Adrenal gland (tissue), 12 donors: Measurements from ENCODE around the gene GRAMD1B. TPM values are rescaled to one million over a fixed set of nuclear protein-coding genes. Genes with fewer than 3 reads are reported as not detected.

Experiments used
- DNase-seq, 7 donors: peaks; one replicate each; pipeline ENCODE4 v3.0.0-alpha.2; 2019 to 2020
- H3K27ac ChIP-seq, 5 donors: fragments of 200-600 bp; sonication (generic) in 4 of 5; 1 replicate in 3 of 5; 2 replicates in 2 of 5; pipeline versions ENCODE4 v1.5.1 to v1.8.0; 2016 to 2020; ENCODE audit warnings: mild to moderate bottlenecking in 1 of 5
- H3K27me3 ChIP-seq: fragments of 200-600 bp; 2 replicates; pipeline ENCODE4 v1.8.0; 2021
- H3K36me3 ChIP-seq, 2 donors: fragments of 200-600 bp; replicated peaks in 1 of 2; 1 replicate in 1 of 2; 2 replicates in 1 of 2; pipeline versions ENCODE4 v1.5.1 to v1.8.0; 2018 to 2022
- H3K4me1 ChIP-seq, 2 donors: fragments of 200-600 bp; replicated peaks in 1 of 2; 1 replicate in 1 of 2; 2 replicates in 1 of 2; pipeline versions ENCODE4 v1.5.1 to v1.8.0; 2018 to 2021
- H3K4me3 ChIP-seq, 4 donors: fragments of 200-600 bp; sonication (generic) in 3 of 4; one replicate each; pipeline ENCODE4 v1.5.1; 2016 to 2018
- H3K9me3 ChIP-seq, 3 donors: fragments of 200-600 bp; sonication (generic) in 1 of 3; replicated peaks in 1 of 3; 1 replicate in 2 of 3; 2 replicates in 1 of 3; pipeline versions ENCODE4 v1.5.1 to v1.8.0; 2016 to 2021
- CTCF ChIP-seq, 6 experiments: fragments of 450-650 bp in 4 of 6; fragments of 200-600 bp in 2 of 6; sonication (generic) in 1 of 6; IDR thresholded peaks; 1 replicate in 5 of 6; 2 replicates in 1 of 6; pipeline versions ENCODE4 v1.5.1 to v1.8.0; 2016 to 2021; ENCODE audit warnings: antibody characterized with exemption in 6 of 6, mild to moderate bottlenecking in 2 of 6, moderate library complexity in 1 of 6
- POLR2A ChIP-seq, 2 donors: fragments of 450-650 bp; IDR thresholded peaks; one replicate each; pipeline ENCODE4 v1.6.1; 2017; ENCODE audit warnings: antibody characterized with exemption in 2 of 2, mild to moderate bottlenecking in 2 of 2, moderate library complexity in 1 of 2
- whole genome bisulfite sequencing, 4 donors: extraction: QIAGEN DNeasy Blood & Tissue Kit in 2 of 4; methylation state at CpG; one replicate each; pipeline versions ENCODE4 v1.1.5 to v1.1.7; 2013 to 2017; 5-methylcytosine and 5-hydroxymethylcytosine counted together
- intact Hi-C, 2 donors: fragments of 100-400 bp; cut with DNase I; formaldehyde crosslinking; loops; one replicate each; pipeline versions ENCODE4 v1.14.1 to v1.15.0; 2022 to 2023
- polyA plus RNA-seq, 3 donors: library from polyadenylated mRNA; stranded (reverse); fragments of 200-250 nt in 2 of 3; fragments of 350-450 nt in 1 of 3; fragmentation: Illumina TruSeq in 1 of 3; extraction: RNeasy Lipid Tissue Mini Kit (QIAGEN cat#74804) in 1 of 3; gene quantifications; one replicate each; pipeline ENCODE4 v1.2.3, GENCODE V29; 2013 to 2014
- total RNA-seq, 9 donors: library from RNA; depleted of rRNA in 4 of 9; stranded (reverse); fragments of >200 nt in 4 of 9; fragments of 120-200 nt in 1 of 9; fragmentation: NEBNext Ultra II Directional in 1 of 9; extraction: Animal tissue kit (Norgen Biotek cat#: 25700) in 1 of 9; gene quantifications; one replicate each; pipeline versions ENCODE4 v1.1.0 to v1.2.4, GENCODE V29; 2013 to 2023
- donor health status: healthy with polysubstance abuse.
- donor health status: Bipolar disorder and iron deficiency.
- donor health status: DM: yes; HTN: yes; CAD: no.
- donor health status: DM: no; HTN: no; CAD: no.
- donor health status: DM: no; HTN: no; CAD: no.
- donor health status: DM: yes; HTN: yes; CAD: no.

Gene GRAMD1B
- total and polyA plus RNA-seq, 12 donors = 101 to 1,898 (median 285) TPM

DNA sequence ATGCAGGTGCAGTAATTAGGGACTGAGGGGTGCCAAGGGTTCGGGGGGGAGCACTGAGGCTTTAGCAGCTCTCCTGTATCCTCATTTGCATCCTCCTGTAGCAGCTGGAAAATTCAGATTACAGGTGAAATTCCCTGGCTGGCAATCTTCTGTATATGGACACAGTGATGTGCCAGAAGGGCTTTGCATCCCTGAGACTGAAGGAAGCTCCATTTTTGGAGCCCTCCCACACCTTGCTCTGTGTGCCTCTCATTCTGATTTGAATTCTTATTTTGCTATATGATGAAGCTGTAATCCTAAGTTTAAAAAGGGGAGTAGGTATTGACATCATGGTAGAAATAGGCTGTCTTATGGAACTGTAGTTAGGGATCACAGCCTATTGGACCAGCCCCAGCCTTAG lies 177.7 kb downstream of the GRAMD1B start:
- no peak for DNase-seq
- no peaks in the 10 kb centered on the region for H3K9me3 ChIP-seq
- WGBS, 4 donors = 88 to 100% (median 90%) methylated on average over 1 of the region's 1 CpG; no CpG with 5 or more reads in 1 of the 4 donors
- no peak overlapping the region for H3K4me3 ChIP-seq
- peak overlapping the region in 1 of 5 donors; percentile 3 for H3K27ac ChIP-seq
- H3K27me3 ChIP-seq = no peaks in the 10 kb centered on the region
- TF ChIP-seq CTCF (IDR thresholded peaks at IDR 0.05) = no peak
- TF ChIP-seq POLR2A (IDR thresholded peaks at IDR 0.05) = no peak
- no peaks in the 10 kb centered on the region for H3K4me1 ChIP-seq
- intact Hi-C loops = no loop called here
- peaks cover 0 to 94% of the 10 kb centered on the region in 2 donors for H3K36me3 ChIP-seq

GRCh38 chr11:123608371-123608770 lies 178.3 kb downstream of the GRAMD1B start:
- no peak for DNase-seq
- Histone ChIP-seq H3K9me3 (no peaks in the 10 kb centered on the region), H3K4me1 (no peaks in the 10 kb centered on the region), H3K27me3 (no peaks in the 10 kb centered on the region), H3K27ac (no peak overlapping the region), H3K36me3 (peaks cover 0 to 94% of the 10 kb centered on the region in 2 donors), H3K4me3 (no peak overlapping the region)
- intact Hi-C loops = no loop called here
- 82 to 90% (median 87%) methylated on average over 9 of the region's 9 CpGs for WGBS, 4 donors
- TF ChIP-seq POLR2A (IDR thresholded peaks at IDR 0.05) (no peak), CTCF (IDR thresholded peaks at IDR 0.05) (no peak)

GRCh38 chr11:123608945-123609344 lies 178.9 kb downstream of the GRAMD1B start:
- WGBS, 4 donors = 83 to 95% (median 91%) methylated on average over 8 of the region's 8 CpGs
- no peaks in the 10 kb centered on the region for H3K27me3 ChIP-seq
- H3K36me3 ChIP-seq = peaks cover 0 to 96% of the 10 kb centered on the region in 2 donors
- no peak overlapping the region for H3K4me3 ChIP-seq
- TF ChIP-seq CTCF (IDR thresholded peaks at IDR 0.05) = no peak
- no peak for TF ChIP-seq POLR2A (IDR thresholded peaks at IDR 0.05)
- no peaks in the 10 kb centered on the region for H3K9me3 ChIP-seq
- DNase-seq = no peak
- intact Hi-C loops = no loop called here
- peak overlapping the region in 1 of 5 donors; percentile 20 for H3K27ac ChIP-seq
- H3K4me1 ChIP-seq = no peaks in the 10 kb centered on the region

DNA sequence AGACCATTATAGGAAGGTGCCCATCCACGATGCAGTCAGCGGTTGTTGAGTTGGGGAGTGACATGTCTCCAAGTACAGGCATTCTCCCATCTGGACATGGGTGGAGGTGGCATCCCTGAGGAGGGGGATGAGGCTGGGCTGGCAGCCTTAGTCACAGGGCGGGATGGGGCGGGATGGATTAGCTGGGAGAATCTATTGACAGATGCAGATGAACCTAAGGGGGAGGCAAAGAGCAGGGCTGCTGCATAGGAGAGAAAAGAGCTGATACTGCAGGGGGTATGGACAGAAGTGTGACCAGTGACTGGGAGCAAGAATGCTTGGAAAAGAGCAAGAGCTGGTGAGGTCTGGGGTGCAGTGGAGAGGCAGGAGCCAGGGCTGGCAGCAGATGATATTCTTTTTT lies 181.6 kb downstream of the GRAMD1B start:
- Histone ChIP-seq H3K36me3 (peaks cover 0 to 81% of the 10 kb centered on the region in 2 donors), H3K27ac (no peak overlapping the region), H3K27me3 (no peaks in the 10 kb centered on the region), H3K4me1 (peaks cover 0 to 6% of the 10 kb centered on the region in 2 donors), H3K9me3 (no peaks in the 10 kb centered on the region), H3K4me3 (no peak overlapping the region)
- TF ChIP-seq CTCF (IDR thresholded peaks at IDR 0.05) (no peak), POLR2A (IDR thresholded peaks at IDR 0.05) (no peak)
- no peak for DNase-seq
- WGBS, 4 donors = 89 to 93% (median 92%) methylated on average over 4 of the region's 4 CpGs
- intact Hi-C loops = no loop called here
